ENCODE measurements around the gene MEIS2. TPM values are rescaled to one million over a fixed set of nuclear protein-coding genes. Genes with fewer than 3 reads are reported as not detected.

The MEIS2 gene
- total RNA-seq, 2 experiments from 2014 or later, result not detected

GRCh38 chr15:37109872-37110572, 9.7 kb upstream of the MEIS2 start:
- H3K4me1 Mint-ChIP-seq (ENCODE audit: low read depth), result peaks cover 14% of the 10 kb centered on the region
- peaks cover 79% of the 10 kb centered on the region for H3K27me3 Mint-ChIP-seq
- H3K9me3 Mint-ChIP-seq, result peaks cover 2% of the 10 kb centered on the region
- H3K36me3 Mint-ChIP-seq, result peaks cover 14% of the 10 kb centered on the region
- no peak overlapping the region for H3K27ac Mint-ChIP-seq
- CTCF ChIA-PET, result interaction anchor here (0.8 to 1.1 kb wide), 2 partner anchors 24 to 226 kb away, joined by 3 read pairs; no protein-coding TSS in a partner anchor
- POLR2A ChIA-PET, result no interaction called here
- intact Hi-C loops (cut with micrococcal nuclease), result loop anchor here (10.0 kb wide), 1 partner anchor 605 kb away; no protein-coding TSS in a partner anchor
- H3K4me3 Mint-ChIP-seq, result no peak overlapping the region
- no peak for DNase-seq

- POLR2A ChIA-PET, result no interaction called here
- intact Hi-C loops (cut with micrococcal nuclease), result loop anchor here (10.0 kb wide), 1 partner anchor 605 kb away; no protein-coding TSS in a partner anchor
Measured at GRCh38 chr15:37109168-37109871, 9.0 kb upstream of the MEIS2 start.

DNA sequence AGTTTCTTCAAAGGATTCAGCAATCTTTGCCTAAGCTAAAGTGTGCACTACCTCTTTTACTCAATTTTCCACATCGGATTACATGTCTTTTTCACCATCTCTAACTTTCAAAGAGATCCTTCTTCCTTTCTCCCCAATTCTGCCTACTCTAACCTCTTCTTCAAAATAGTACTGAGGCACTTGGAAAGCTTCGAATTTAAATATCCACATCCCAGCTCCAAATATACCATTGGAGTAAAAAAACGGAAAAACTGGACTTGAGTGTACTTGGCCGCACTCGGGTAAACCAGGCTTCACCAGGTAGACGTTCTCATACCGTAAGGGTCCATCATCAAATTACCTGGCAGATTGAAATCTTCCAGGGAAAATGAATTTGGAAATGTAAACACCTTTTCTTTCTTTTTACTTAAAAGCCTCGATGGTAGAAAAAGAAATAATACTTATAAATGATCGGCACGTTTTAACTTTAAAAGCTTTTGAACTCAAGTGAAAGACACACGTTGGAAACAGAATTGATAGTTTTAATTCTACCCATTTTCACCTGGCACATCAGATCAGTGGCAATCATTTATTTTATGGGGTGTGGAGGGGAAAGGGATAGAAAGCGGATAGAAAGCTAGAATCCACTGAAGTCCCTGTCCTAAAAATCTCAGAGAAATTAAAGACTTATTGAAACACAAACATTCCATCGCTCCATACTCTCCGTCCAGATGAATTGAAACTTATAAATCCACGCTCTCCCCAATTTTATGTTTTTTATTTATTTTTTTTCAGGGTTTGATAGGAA, 8.2 kb upstream of the MEIS2 start:
- Mint-ChIP-seq H3K4me3 (no peak overlapping the region), H3K4me1 (ENCODE audit: low read depth) (peaks cover 14% of the 10 kb centered on the region), H3K36me3 (peaks cover 14% of the 10 kb centered on the region), H3K9me3 (peaks cover 6% of the 10 kb centered on the region), H3K27ac (no peak overlapping the region), H3K27me3 (peaks cover 85% of the 10 kb centered on the region)
- intact Hi-C loops (cut with micrococcal nuclease), result loop anchor here (10.0 kb wide), 1 partner anchor 604 kb away; no protein-coding TSS in a partner anchor
- no peak for DNase-seq
- ChIA-PET CTCF (interaction anchor here (1.1 kb wide), 1 partner anchor 25 kb away, joined by 3 read pairs; no protein-coding TSS in a partner anchor), POLR2A (no interaction called here)

More at GRCh38 chr15:37109168-37109871, 9.0 kb upstream of the MEIS2 start:
- CTCF ChIA-PET, result interaction anchor here (1.1 kb wide), 1 partner anchor 25 kb away, joined by 3 read pairs; no protein-coding TSS in a partner anchor
- H3K27me3 Mint-ChIP-seq, result peaks cover 83% of the 10 kb centered on the region
- H3K9me3 Mint-ChIP-seq, result peaks cover 6% of the 10 kb centered on the region
- peaks cover 14% of the 10 kb centered on the region for H3K4me1 Mint-ChIP-seq (ENCODE audit: low read depth)
- peaks cover 14% of the 10 kb centered on the region for H3K36me3 Mint-ChIP-seq
- H3K4me3 Mint-ChIP-seq, result no peak overlapping the region
- no peak overlapping the region for H3K27ac Mint-ChIP-seq
- DNase-seq, result no peak

DNA sequence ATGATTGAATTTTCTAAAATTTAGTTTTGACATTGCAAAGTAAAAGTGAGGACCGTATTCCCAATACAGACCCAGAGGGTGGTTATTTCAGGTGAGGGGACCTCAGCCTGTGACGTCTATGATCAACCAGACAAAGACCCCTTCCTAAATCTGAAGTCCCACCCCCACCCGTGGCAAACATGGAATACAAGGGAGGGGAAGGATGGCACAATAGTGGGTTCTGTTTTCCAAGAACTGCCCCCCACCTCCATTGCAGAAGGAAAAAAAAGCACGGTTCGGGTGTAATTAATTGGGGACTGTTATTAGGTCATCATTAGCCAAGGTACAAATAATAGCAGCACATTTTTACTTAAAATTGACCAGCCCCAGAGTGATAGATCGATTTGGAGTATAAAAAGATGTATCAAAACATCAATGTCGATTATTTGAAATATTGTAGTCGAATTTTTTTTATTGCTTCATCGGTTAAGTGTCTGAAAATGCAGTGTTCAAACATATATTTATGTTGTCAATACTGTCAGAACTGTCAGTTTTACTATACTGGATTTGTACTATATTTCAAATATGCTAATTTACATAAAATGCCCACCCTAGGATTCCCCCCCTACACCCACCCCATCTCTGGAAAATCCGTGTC, 7.5 kb upstream of the MEIS2 start:
- intact Hi-C loops (cut with micrococcal nuclease), result loop anchor here (10.0 kb wide), 1 partner anchor 603 kb away; no protein-coding TSS in a partner anchor
- DNase-seq, result no peak
- CTCF ChIA-PET, result no interaction called here
- peaks cover 14% of the 10 kb centered on the region for H3K4me1 Mint-ChIP-seq (ENCODE audit: low read depth)
- peaks cover 14% of the 10 kb centered on the region for H3K36me3 Mint-ChIP-seq
- POLR2A ChIA-PET, result no interaction called here
- peaks cover 6% of the 10 kb centered on the region for H3K9me3 Mint-ChIP-seq
- H3K27me3 Mint-ChIP-seq, result peaks cover 84% of the 10 kb centered on the region
- H3K4me3 Mint-ChIP-seq, result no peak overlapping the region
- H3K27ac Mint-ChIP-seq, result no peak overlapping the region

GRCh38 chr15:37107071-37107743, 6.9 kb upstream of the MEIS2 start:
- Mint-ChIP-seq H3K27ac (no peak overlapping the region), H3K9me3 (peaks cover 7% of the 10 kb centered on the region), H3K4me1 (ENCODE audit: low read depth) (peaks cover 19% of the 10 kb centered on the region), H3K27me3 (peaks cover 84% of the 10 kb centered on the region), H3K36me3 (peaks cover 18% of the 10 kb centered on the region), H3K4me3 (no peak overlapping the region)
- intact Hi-C loops (cut with micrococcal nuclease), result loop anchor here (10.0 kb wide), 1 partner anchor 602 kb away; no protein-coding TSS in a partner anchor
- DNase-seq, result no peak
- POLR2A ChIA-PET, result no interaction called here
- CTCF ChIA-PET, result no interaction called here

DNA sequence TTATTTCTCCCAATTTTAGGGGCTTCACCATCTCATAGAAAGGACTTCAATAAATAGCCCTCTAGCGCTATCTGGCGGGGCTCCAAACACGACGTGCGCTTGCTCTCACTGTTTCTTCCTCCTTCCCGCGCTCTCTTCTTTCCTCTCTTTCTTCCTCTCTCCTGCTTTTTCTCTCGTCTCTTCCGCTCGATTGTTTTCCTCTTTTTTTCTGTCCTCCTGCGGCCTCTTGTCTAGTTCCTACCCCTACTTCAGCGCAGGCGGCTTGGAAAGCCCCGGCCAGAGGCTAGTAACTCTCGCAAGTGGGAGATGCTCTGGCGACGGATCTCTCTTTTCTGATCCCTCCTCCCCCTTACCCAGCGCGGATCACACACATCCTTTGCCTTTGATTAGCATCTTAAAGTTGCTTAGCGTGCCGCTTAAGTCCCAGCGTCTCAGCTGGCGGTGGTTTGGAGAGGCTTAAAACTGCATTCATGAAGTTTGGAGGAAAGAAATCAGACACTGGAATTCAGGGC, 6.2 kb upstream of the MEIS2 start:
- DNase-seq, result no peak
- H3K27me3 Mint-ChIP-seq, result peaks cover 82% of the 10 kb centered on the region
- H3K36me3 Mint-ChIP-seq, result peaks cover 16% of the 10 kb centered on the region
- H3K27ac Mint-ChIP-seq, result no peak overlapping the region
- intact Hi-C loops (cut with micrococcal nuclease), result loop anchor here (1.0 to 10.0 kb wide), 2 partner anchors 223 to 602 kb away; no protein-coding TSS in a partner anchor
- H3K4me3 Mint-ChIP-seq, result no peak overlapping the region
- peaks cover 9% of the 10 kb centered on the region for H3K9me3 Mint-ChIP-seq
- POLR2A ChIA-PET, result no interaction called here
- peaks cover 21% of the 10 kb centered on the region for H3K4me1 Mint-ChIP-seq (ENCODE audit: low read depth)
- CTCF ChIA-PET, result no interaction called here

- intact Hi-C loops (cut with micrococcal nuclease), result loop anchor here (1.0 to 10.0 kb wide), 2 partner anchors 223 to 601 kb away; no protein-coding TSS in a partner anchor
- POLR2A ChIA-PET, result no interaction called here
- Mint-ChIP-seq H3K36me3 (peaks cover 16% of the 10 kb centered on the region), H3K4me1 (ENCODE audit: low read depth) (peaks cover 17% of the 10 kb centered on the region), H3K27me3 (peaks cover 81% of the 10 kb centered on the region), H3K27ac (no peak overlapping the region), H3K9me3 (peaks cover 9% of the 10 kb centered on the region), H3K4me3 (no peak overlapping the region)
- CTCF ChIA-PET, result no interaction called here
- no peak for DNase-seq
Measured at GRCh38 chr15:37105889-37106288, 5.5 kb upstream of the MEIS2 start.

- Mint-ChIP-seq H3K4me1 (ENCODE audit: low read depth) (peaks cover 14% of the 10 kb centered on the region), H3K9me3 (peaks cover 8% of the 10 kb centered on the region), H3K27me3 (peaks cover 79% of the 10 kb centered on the region)
Measured at GRCh38 chr15:37105029-37105428, 4.7 kb upstream of the MEIS2 start.

DNA sequence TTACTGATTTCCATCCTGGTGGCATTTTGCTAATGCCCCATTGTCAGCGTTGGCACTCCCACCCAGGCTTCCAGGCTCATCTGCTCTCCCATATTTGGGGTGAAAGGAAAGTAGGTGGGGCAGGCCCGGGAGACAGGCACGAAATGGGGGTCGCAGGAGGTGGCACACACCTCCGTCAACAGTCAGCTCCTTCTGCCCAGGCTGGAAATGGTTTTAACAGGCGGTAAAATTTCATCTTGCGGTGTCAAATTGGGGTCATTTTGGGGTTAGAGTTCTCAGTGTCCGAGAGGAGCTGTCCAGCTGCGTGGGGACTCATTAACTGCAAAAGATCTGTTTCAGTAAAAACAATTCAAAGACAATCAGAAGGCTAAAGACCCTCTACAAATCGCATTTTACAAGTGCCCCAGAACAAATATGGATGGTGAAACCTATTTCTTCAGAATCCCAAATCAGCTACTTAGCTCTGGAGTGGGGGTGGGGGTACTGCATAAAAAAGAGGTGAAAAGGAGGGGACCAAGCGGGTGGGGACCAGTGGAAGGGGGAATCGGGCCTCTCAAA, 4.2 kb upstream of the MEIS2 start:
- ChIA-PET CTCF (no interaction called here), POLR2A (no interaction called here)
- H3K36me3 Mint-ChIP-seq, result peaks cover 14% of the 10 kb centered on the region
- intact Hi-C loops (cut with micrococcal nuclease), result loop anchor here (10.0 kb wide), 1 partner anchor 600 kb away; no protein-coding TSS in a partner anchor
- no peak for DNase-seq
- peaks cover 17% of the 10 kb centered on the region for H3K4me1 Mint-ChIP-seq (ENCODE audit: low read depth)
- peaks cover 78% of the 10 kb centered on the region for H3K27me3 Mint-ChIP-seq
- peaks cover 7% of the 10 kb centered on the region for H3K9me3 Mint-ChIP-seq
- H3K4me3 Mint-ChIP-seq, result no peak overlapping the region
- H3K27ac Mint-ChIP-seq, result no peak overlapping the region

More at GRCh38 chr15:37105029-37105428, 4.7 kb upstream of the MEIS2 start:
- ChIA-PET CTCF (no interaction called here), POLR2A (no interaction called here)
- intact Hi-C loops (cut with micrococcal nuclease), result loop anchor here (10.0 kb wide), 1 partner anchor 600 kb away; no protein-coding TSS in a partner anchor
- DNase-seq, result no peak
- peaks cover 17% of the 10 kb centered on the region for H3K36me3 Mint-ChIP-seq
- no peak overlapping the region for H3K4me3 Mint-ChIP-seq
- H3K27ac Mint-ChIP-seq, result no peak overlapping the region

- DNase-seq, result no peak
- Mint-ChIP-seq H3K27ac (no peak overlapping the region), H3K36me3 (peaks cover 13% of the 10 kb centered on the region), H3K4me1 (ENCODE audit: low read depth) (peaks cover 21% of the 10 kb centered on the region), H3K9me3 (peaks cover 7% of the 10 kb centered on the region), H3K27me3 (peaks cover 76% of the 10 kb centered on the region), H3K4me3 (no peak overlapping the region)
- ChIA-PET CTCF (no interaction called here), POLR2A (no interaction called here)
- intact Hi-C loops (cut with micrococcal nuclease), result loop anchor here (10.0 kb wide), 1 partner anchor 599 kb away; no protein-coding TSS in a partner anchor
Measured at GRCh38 chr15:37103475-37104423, 3.4 kb upstream of the MEIS2 start.

All from activated CD4-positive, alpha-beta memory T cell treated with anti-CD3 and anti-CD28 coated beads for 36 hours (primary cell).